Measurements from ENCODE around the gene BSDC1. TPM values are rescaled to one million over a fixed set of nuclear protein-coding genes. Genes with fewer than 3 reads are reported as not detected.

Gene BSDC1
- total and polyA plus RNA-seq, 2 experiments from 2014 or later: 22.7 to 50.7 TPM

- no peak for TF ChIP-seq ZNF462 (CRISPR knock-in tag; IDR thresholded peaks at IDR 0.05)
- no peak for TF ChIP-seq POLR2AphosphoS5 (IDR thresholded peaks at IDR 0.05; ENCODE audit: low read depth)
- TF ChIP-seq CREB1 (CRISPR knock-in tag; IDR thresholded peaks at IDR 0.05; ENCODE audit: low read depth): no peak
- TF ChIP-seq, protein P1, sequence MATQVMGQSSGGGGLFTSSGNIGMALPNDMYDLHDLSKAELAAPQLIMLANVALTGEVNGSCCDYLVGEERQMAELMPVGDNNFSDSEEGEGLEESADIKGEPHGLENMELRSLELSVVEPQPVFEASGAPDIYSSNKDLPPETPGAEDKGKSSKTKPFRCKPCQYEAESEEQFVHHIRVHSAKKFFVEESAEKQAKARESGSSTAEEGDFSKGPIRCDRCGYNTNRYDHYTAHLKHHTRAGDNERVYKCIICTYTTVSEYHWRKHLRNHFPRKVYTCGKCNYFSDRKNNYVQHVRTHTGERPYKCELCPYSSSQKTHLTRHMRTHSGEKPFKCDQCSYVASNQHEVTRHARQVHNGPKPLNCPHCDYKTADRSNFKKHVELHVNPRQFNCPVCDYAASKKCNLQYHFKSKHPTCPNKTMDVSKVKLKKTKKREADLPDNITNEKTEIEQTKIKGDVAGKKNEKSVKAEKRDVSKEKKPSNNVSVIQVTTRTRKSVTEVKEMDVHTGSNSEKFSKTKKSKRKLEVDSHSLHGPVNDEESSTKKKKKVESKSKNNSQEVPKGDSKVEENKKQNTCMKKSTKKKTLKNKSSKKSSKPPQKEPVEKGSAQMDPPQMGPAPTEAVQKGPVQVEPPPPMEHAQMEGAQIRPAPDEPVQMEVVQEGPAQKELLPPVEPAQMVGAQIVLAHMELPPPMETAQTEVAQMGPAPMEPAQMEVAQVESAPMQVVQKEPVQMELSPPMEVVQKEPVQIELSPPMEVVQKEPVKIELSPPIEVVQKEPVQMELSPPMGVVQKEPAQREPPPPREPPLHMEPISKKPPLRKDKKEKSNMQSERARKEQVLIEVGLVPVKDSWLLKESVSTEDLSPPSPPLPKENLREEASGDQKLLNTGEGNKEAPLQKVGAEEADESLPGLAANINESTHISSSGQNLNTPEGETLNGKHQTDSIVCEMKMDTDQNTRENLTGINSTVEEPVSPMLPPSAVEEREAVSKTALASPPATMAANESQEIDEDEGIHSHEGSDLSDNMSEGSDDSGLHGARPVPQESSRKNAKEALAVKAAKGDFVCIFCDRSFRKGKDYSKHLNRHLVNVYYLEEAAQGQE (IDR thresholded peaks at IDR 0.05; ENCODE audit: unreplicated experiment): no peak
- TF ChIP-seq JUNB (IDR thresholded peaks at IDR 0.05; ENCODE audit: unreplicated experiment): no peak
- no peak for TF ChIP-seq EZH2phosphoT487 (IDR thresholded peaks at IDR 0.05; ENCODE audit: unreplicated experiment)
- no peak for TF ChIP-seq ZNF331 (CRISPR knock-in tag; IDR thresholded peaks at IDR 0.05; ENCODE audit: low read depth)
Measured at GRCh38 chr1:32353431-32353830, 40.8 kb downstream of the BSDC1 start (continued).

Data from GM23338 (cell line).